Stimulated activated CD4-positive, alpha-beta T cell treated with anti-CD3 and anti-CD28 coated beads, Interleukin-2, amount 100 ng/mL, for 24 hours (primary cell): ENCODE results near the gene CYP2R1.
"Not testable (repeated sequence)": the region's sequence is repeated elsewhere in the genome, so short reads cannot be mapped to it uniquely, and the experiment has no call there.

Source experiments
- DNase-seq, 2 donors: peaks; one replicate each; pipeline ENCODE4 v3.0.0-alpha.2; 2020

CYP2R1 gene

GRCh38 chr11:14891143-14892035, 642 bp downstream of the CYP2R1 start:
- DNase-seq, result peak; percentile 81 to 82

GRCh38 chr11:14886513-14886912, 5.5 kb downstream of the CYP2R1 start:
- DNase-seq, result no peak

- DNase-seq, result no peak
These were observed 7.3 kb downstream of the CYP2R1 start for GRCh38 chr11:14884667-14885273.

GRCh38 chr11:14883683-14884082, 8.3 kb downstream of the CYP2R1 start:
- DNase-seq, result not testable (repeated sequence)

- DNase-seq, result no peak
These were observed 9.8 kb downstream of the CYP2R1 start for GRCh38 chr11:14882196-14882595.

- no peak for DNase-seq
These were observed 10.3 kb downstream of the CYP2R1 start for GRCh38 chr11:14881576-14882193.

GRCh38 chr11:14875163-14875562, 16.9 kb downstream of the CYP2R1 start:
- no peak for DNase-seq

GRCh38 chr11:14873632-14874031, 18.4 kb downstream of the CYP2R1 start:
- no peak for DNase-seq

GRCh38 chr11:14872032-14872431, 20.0 kb downstream of the CYP2R1 start:
- no peak for DNase-seq

GRCh38 chr11:14863775-14864174, 28.3 kb downstream of the CYP2R1 start:
- DNase-seq, result not testable (repeated sequence)

- DNase-seq, result no peak
These were observed 30.4 kb downstream of the CYP2R1 start for GRCh38 chr11:14861680-14862079.

GRCh38 chr11:14860511-14860910, 31.5 kb downstream of the CYP2R1 start:
- DNase-seq, result no peak

- no peak for DNase-seq
These were observed 33.6 kb downstream of the CYP2R1 start for GRCh38 chr11:14858404-14858803.

- DNase-seq, result no peak
These were observed 34.4 kb downstream of the CYP2R1 start for GRCh38 chr11:14857621-14858020.

GRCh38 chr11:14855890-14856289, 36.1 kb downstream of the CYP2R1 start:
- DNase-seq, result no peak

GRCh38 chr11:14854057-14854456, 38.0 kb downstream of the CYP2R1 start:
- DNase-seq, result no peak

GRCh38 chr11:14852571-14853177, 39.4 kb downstream of the CYP2R1 start:
- no peak for DNase-seq

GRCh38 chr11:14842002-14842401, 50.0 kb downstream of the CYP2R1 start:
- DNase-seq, result no peak

- no peak for DNase-seq
These were observed 56.2 kb downstream of the CYP2R1 start for GRCh38 chr11:14835496-14836492.
